Endothelial cell of umbilical vein (primary cell): ENCODE measurements around the gene STAC3. TPM values are rescaled to one million over a fixed set of nuclear protein-coding genes. Genes with fewer than 3 reads are reported as not detected.

Experiments
- BruUV-seq: library from RNA; stranded (reverse); fragments of 400-500 nt; replicated peaks from 2 replicates; lab custom pipeline; 2021; lab: Mats Ljungman, UMichigan
- CTCF ChIA-PET: fragments of 300-600, 350-600 bp; sonication (Branson Sonifier 250); formaldehyde crosslinking; loops from one replicate; lab custom pipeline; 2021; ENCODE audit warnings: antibody characterized with exemption, inconsistent platforms; lab: Charles Lee
- POLR2A ChIA-PET: fragments of 300-600, 350-600 bp; sonication (Branson Sonifier 250); formaldehyde crosslinking; loops from one replicate; lab custom pipeline; 2021; ENCODE audit warnings: antibody characterized with exemption, inconsistent platforms; lab: Charles Lee
- DNase-seq: peaks from one replicate; pipeline ENCODE4 v3.0.0-alpha.2; 2011; ENCODE audit warnings: low read depth, low spot score
- FAIRE-seq: peaks from 2 replicates; lab custom pipeline; 2011; peaks lifted over from hg19 to GRCh38; lab: Jason Lieb, UNC
- H2AFZ ChIP-seq: 2 replicates; pipeline ENCODE4 v1.6.0; 2012; ENCODE audit warnings: low read depth, low read length, control low read depth, inconsistent platforms
- H3K27ac ChIP-seq: 2 replicates; pipeline ENCODE4 v1.5.1; 2011; ENCODE audit warnings: low read depth, mild to moderate bottlenecking, control low read depth, low read length, moderate library complexity; ENCODE audit not compliant: insufficient read depth
- H3K27me3 ChIP-seq, 2 experiments: 2 replicates each; pipeline versions ENCODE4 v1.6.0 to v1.6.1; 2011; ENCODE audit warnings: low read length in 2 of 2, mixed read lengths in 1 of 2; ENCODE audit not compliant: control insufficient read depth in 2 of 2, insufficient read depth in 2 of 2
- H3K36me3 ChIP-seq, 2 experiments: 2 replicates in 1 of 2; 3 replicates in 1 of 2; pipeline ENCODE4 v1.5.1; 2011; ENCODE audit warnings: low read length in 2 of 2, mild to moderate bottlenecking in 1 of 2, moderate library complexity in 1 of 2; ENCODE audit not compliant: control insufficient read depth in 2 of 2, insufficient read depth in 2 of 2; ENCODE audit errors: extremely low read depth in 1 of 2
- H3K4me1 ChIP-seq: 3 replicates; pipeline ENCODE4 v1.5.1; 2011; ENCODE audit warnings: mild to moderate bottlenecking, low read length; ENCODE audit not compliant: control insufficient read depth, insufficient read depth; ENCODE audit errors: extremely low read depth
- H3K4me2 ChIP-seq: 2 replicates; pipeline ENCODE4 v1.6.1; 2011; ENCODE audit warnings: low read length, control low read depth, mixed read lengths; ENCODE audit not compliant: insufficient read depth
- H3K4me3 ChIP-seq, 3 experiments: fragments of 200-600 bp in 1 of 3; sonication (generic), shearing (Covaris generic) in 1 of 3; replicated peaks in 1 of 3; 2 replicates each; pipeline ENCODE4 v1.5.1; 2011 to 2016; ENCODE audit warnings: control low read depth in 3 of 3, low read length in 3 of 3, mild to moderate bottlenecking in 2 of 3, inconsistent platforms in 1 of 3, low read depth in 1 of 3, moderate library complexity in 1 of 3; ENCODE audit not compliant: insufficient read depth in 1 of 3
- H3K79me2 ChIP-seq: 2 replicates; pipeline ENCODE4 v1.6.0; 2012; ENCODE audit warnings: low read length, inconsistent platforms; ENCODE audit not compliant: control insufficient read depth, insufficient read depth
- H3K9ac ChIP-seq: replicated peaks from 2 replicates; pipeline ENCODE3; 2011; ENCODE audit warnings: low read length, control low read depth; ENCODE audit not compliant: insufficient read depth; ENCODE audit errors: extremely low read depth
- H3K9me1 ChIP-seq: replicated peaks from 3 replicates; pipeline ENCODE4 v1.6.0; 2011; ENCODE audit warnings: mild to moderate bottlenecking, low read length; ENCODE audit not compliant: control insufficient read depth, insufficient read depth; ENCODE audit errors: extremely low read depth
- H3K9me3 ChIP-seq: replicated peaks from 2 replicates; pipeline ENCODE4 v1.5.1; 2012; ENCODE audit warnings: low read length, inconsistent platforms; ENCODE audit not compliant: control insufficient read depth, insufficient read depth
- H4K20me1 ChIP-seq: replicated peaks from 2 replicates; pipeline ENCODE3; 2011; ENCODE audit warnings: mild to moderate bottlenecking, low read length; ENCODE audit not compliant: control insufficient read depth, insufficient read depth; ENCODE audit errors: extremely low read depth
- CTCF ChIP-seq, 2 donors: IDR thresholded peaks; 1 replicate in 1 of 2; 2 replicates in 1 of 2; pipeline ENCODE4 v1.5.1; 2011; ENCODE audit warnings: low read length in 2 of 2, mild to moderate bottlenecking in 2 of 2, moderate library complexity in 2 of 2, control low read depth in 1 of 2, inconsistent platforms in 1 of 2, low read depth in 1 of 2; ENCODE audit not compliant: insufficient read depth in 1 of 2; ENCODE audit errors: extremely low read depth in 1 of 2
- EZH2 ChIP-seq: IDR thresholded peaks from 2 replicates; pipeline ENCODE4 v1.6.1; 2012; ENCODE audit warnings: borderline replicate concordance, low read depth, mild to moderate bottlenecking, moderate library complexity, low read length, inconsistent platforms; ENCODE audit not compliant: severe bottlenecking
- FOS ChIP-seq: IDR thresholded peaks from 2 replicates; pipeline ENCODE4 v1.6.1; 2011; ENCODE audit warnings: mild to moderate bottlenecking, low read length, moderate library complexity, borderline replicate concordance; ENCODE audit not compliant: insufficient read depth
- GATA2 ChIP-seq: IDR thresholded peaks from 2 replicates; pipeline ENCODE4 v1.7.0; 2011; ENCODE audit warnings: low read depth, mild to moderate bottlenecking, moderate library complexity, mixed read lengths, low read length; ENCODE audit not compliant: insufficient read length, insufficient read depth
- JUN ChIP-seq: IDR thresholded peaks from 2 replicates; pipeline ENCODE4 v1.6.1; 2011; ENCODE audit warnings: borderline replicate concordance, low read depth; ENCODE audit not compliant: insufficient read length, insufficient read depth
- MAX ChIP-seq: IDR thresholded peaks from 2 replicates; pipeline ENCODE4 v1.6.1; 2011; ENCODE audit not compliant: insufficient read depth, insufficient read length
- MYC ChIP-seq: IDR thresholded peaks from one replicate; pipeline ENCODE4 v1.6.1; 2011; ENCODE audit warnings: mild to moderate bottlenecking, low read depth, low read length
- POLR2A ChIP-seq: IDR thresholded peaks from 2 replicates; pipeline ENCODE4 v1.6.1; 2012; ENCODE audit warnings: low read depth, mild to moderate bottlenecking, control low read depth, low read length
- dilution Hi-C: fragments of 300-500 bp; cut with MboI; formaldehyde crosslinking; loops from one replicate; pipeline ENCODE4 v1.15.0; 2019; ENCODE audit warnings: low sequenced_read_pairs; ENCODE audit not compliant: extremely low pct_ligation_motif_present
- intact Hi-C: fragments of 100-400 bp; cut with micrococcal nuclease; formaldehyde crosslinking; loops from one replicate; pipeline ENCODE4 v1.10.0; 2022
- polyA plus RNA-seq, 4 experiments: library from polyadenylated mRNA; depleted of rRNA in 3 of 4; stranded (reverse) in 3 of 4; unstranded in 1 of 4; fragments of >200 nt; gene quantifications; 2 replicates each; pipeline versions ENCODE4 v1.2.1 to v1.2.3, GENCODE V29; 2011 to 2012; ENCODE audit warnings: missing spikeins in 1 of 4
- total RNA-seq: library from RNA; stranded (reverse); gene quantifications from 2 replicates; pipeline ENCODE4 v1.2.3, GENCODE V29; 2021

The STAC3 gene
- total and polyA plus RNA-seq, 2 donors (not counting 3 experiments of a cell fraction or from before 2014, with no cell fraction given), result 0.36 to 0.55 TPM

- no peak overlapping the region for H3K4me2 ChIP-seq
- POLR2A ChIA-PET, result interaction anchor here (0.9 to 1.5 kb wide), 2 partner anchors 12 to 28 kb away, joined by 3 to 4 read pairs; partner anchors contain the start of gene SHMT2
- dilution Hi-C loops (no loop called here), intact Hi-C loops (loop anchor here (5.0 kb wide), 2 partner anchors 114 to 129 kb away; partner anchors contain the start of genes LRP1 and STAT6)
- H3K9me3 ChIP-seq, result no peaks in the 10 kb centered on the region
- H3K27ac ChIP-seq, result no peak overlapping the region
- no peak overlapping the region for H3K4me3 ChIP-seq
- FAIRE-seq (no peak), DNase-seq (no peak)
- no peaks in the 10 kb centered on the region for H3K36me3 ChIP-seq
- peaks cover 28% of the 10 kb centered on the region for H3K4me1 ChIP-seq
- H3K9ac ChIP-seq, result no peak overlapping the region
- CTCF ChIA-PET, result interaction anchor here (1.4 to 10.7 kb wide), 18 partner anchors 8 to 240 kb away, joined by 4 to 214 read pairs (median 7); partner anchors contain the start of genes GLI1, NXPH4, SHMT2 and STAC3
- BruUV-seq, result no TSS peak
- H4K20me1 ChIP-seq, result no peaks in the 10 kb centered on the region
- no peak for TF ChIP-seq FOS
- peak; percentile 90 for TF ChIP-seq EZH2
- no peak for TF ChIP-seq MYC
- TF ChIP-seq CTCF (IDR thresholded peaks at IDR 0.05; ENCODE audit: extremely low read depth in 1 of 2, insufficient read depth in 1 of 2, low read depth in 1 of 2, low read length in 2 of 2), result no peak
- TF ChIP-seq POLR2A, result no peak
- no peak for TF ChIP-seq GATA2
- no peak for TF ChIP-seq MAX
- TF ChIP-seq JUN, result no peak
- H3K9me1 ChIP-seq, result no peaks in the 10 kb centered on the region
- no peak overlapping the region for H2AFZ ChIP-seq
- H3K79me2 ChIP-seq, result no peaks in the 10 kb centered on the region
- H3K27me3 ChIP-seq, result peaks cover 53% of the 10 kb centered on the region in 2 experiments
Measured at GRCh38 chr12:57241402-57242310, 9.3 kb downstream of the STAC3 start.
